Retinal pigment epithelial cell (primary cell): ENCODE data around the gene AFG3L2.
"Not testable (repeated sequence)": the region's sequence is repeated elsewhere in the genome, so short reads cannot be mapped to it uniquely, and the experiment has no call there.

Experiments used
- DNase-seq: peaks from one replicate; pipeline ENCODE4 v3.0.0-alpha.2; 2010; ENCODE audit warnings: low read depth
- H3K4me3 ChIP-seq: 2 replicates; pipeline ENCODE4 v1.5.1; 2011; ENCODE audit warnings: mild to moderate bottlenecking, low read length, control low read depth, moderate library complexity
- TF ChIP-seq, protein P1 (sequence below): conservative IDR thresholded peaks from 2 replicates; pipeline ENCODE4 v1.5.1; 2011; ENCODE audit warnings: low read depth, low read length, control low read depth, inconsistent platforms

The AFG3L2 gene

DNA sequence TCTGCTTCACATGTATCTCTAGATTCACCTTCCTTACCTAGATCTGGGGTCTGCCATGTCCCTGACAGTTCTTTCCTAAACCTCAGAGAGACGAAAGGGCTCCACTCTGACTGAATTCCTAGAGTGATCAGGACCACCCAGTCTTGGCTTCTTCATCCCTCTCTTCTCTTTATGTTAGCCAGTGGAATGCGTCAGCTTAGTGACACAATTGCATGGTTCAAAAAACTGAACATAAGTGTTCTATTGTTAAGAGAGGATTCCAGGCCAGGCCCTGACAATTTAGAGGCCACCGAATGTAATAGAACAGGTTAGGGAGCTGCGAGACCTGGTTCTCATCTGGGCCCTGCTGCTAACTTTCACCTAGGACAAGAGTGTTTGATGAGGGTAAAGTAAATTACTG lies 40.7 kb upstream of the AFG3L2 start:
- H3K4me3 ChIP-seq: no peak overlapping the region
- DNase-seq: no peak
- TF ChIP-seq, protein P1, sequence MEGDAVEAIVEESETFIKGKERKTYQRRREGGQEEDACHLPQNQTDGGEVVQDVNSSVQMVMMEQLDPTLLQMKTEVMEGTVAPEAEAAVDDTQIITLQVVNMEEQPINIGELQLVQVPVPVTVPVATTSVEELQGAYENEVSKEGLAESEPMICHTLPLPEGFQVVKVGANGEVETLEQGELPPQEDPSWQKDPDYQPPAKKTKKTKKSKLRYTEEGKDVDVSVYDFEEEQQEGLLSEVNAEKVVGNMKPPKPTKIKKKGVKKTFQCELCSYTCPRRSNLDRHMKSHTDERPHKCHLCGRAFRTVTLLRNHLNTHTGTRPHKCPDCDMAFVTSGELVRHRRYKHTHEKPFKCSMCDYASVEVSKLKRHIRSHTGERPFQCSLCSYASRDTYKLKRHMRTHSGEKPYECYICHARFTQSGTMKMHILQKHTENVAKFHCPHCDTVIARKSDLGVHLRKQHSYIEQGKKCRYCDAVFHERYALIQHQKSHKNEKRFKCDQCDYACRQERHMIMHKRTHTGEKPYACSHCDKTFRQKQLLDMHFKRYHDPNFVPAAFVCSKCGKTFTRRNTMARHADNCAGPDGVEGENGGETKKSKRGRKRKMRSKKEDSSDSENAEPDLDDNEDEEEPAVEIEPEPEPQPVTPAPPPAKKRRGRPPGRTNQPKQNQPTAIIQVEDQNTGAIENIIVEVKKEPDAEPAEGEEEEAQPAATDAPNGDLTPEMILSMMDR: no peak

DNA sequence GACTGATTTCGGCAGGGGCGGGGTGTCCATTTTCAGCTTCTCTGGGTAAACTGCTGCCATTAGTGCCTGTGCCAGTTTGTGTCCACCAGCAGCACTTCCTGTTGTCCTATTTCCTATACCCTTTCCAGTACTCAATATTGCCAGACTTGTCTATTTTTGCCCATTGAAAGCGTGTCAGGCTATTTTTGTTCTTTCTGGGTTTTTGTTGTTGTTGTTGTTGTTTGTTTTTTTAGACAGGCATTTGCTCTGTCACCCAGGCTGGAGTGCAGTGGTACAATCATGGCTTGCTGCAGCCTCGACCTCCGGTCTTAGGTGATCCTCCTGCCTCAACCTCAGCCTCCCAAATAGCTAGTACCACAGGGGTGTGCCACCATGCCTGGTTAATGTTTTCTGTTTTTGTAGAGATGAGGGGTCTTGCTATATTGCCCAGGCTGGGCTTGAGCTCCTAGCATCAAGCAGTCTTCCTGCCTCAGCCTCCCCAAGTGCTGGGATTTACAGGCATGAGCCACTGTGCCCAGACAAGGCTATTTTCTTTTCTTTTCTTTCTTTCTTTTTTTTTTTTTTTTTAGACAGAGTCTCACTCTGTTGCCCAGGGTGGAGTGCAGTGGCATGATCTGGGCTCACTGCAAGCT lies 39.2 kb upstream of the AFG3L2 start:
- DNase-seq: no peak
- TF ChIP-seq, protein P1: no peak
- no peak overlapping the region for H3K4me3 ChIP-seq

GRCh38 chr18:12411456-12411855 lies 34.4 kb upstream of the AFG3L2 start:
- DNase-seq: no peak
- no peak overlapping the region for H3K4me3 ChIP-seq
- TF ChIP-seq, protein P1: no peak

DNA sequence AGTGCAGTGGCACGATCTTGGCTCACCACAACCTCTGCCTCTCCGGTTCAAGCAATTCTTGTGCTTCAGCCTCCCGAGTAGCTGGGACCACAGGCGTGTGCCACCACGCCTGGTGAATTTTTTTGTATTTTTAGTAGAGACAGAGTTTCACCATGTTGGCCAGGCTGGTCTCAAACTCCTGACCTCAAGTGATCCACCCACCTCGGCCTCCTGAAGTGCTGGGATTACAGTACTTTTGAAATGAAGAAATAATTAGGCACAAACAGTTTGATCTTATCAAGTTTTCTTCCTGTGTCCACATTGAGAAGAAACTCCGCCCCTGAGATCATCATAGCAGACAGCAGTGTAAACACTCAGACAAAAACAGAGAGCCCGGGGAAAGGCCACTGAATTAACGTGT lies 33.7 kb upstream of the AFG3L2 start:
- not testable (repeated sequence) for DNase-seq, H3K4me3 ChIP-seq

DNA sequence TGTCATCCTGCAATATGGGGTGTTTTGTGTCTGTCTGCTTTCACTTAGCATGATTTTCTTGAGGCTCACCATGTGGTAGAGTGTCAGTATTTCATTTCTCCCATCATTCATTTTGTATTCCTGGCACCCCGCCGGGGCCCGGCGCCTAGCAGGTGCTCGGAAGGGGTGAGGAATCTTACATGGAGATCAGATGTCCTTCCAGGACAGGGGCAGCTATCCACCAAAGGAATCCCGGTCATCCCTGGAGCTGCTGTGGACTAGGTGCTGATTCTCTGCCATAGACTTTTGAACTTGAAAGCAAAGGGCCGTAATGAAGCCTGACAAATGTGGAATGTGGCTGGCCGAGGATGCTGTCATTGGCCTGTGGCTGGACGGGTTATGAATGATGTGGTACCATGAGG lies 33.1 kb upstream of the AFG3L2 start:
- TF ChIP-seq, protein P1: no peak
- H3K4me3 ChIP-seq: no peak overlapping the region
- DNase-seq: no peak

DNA sequence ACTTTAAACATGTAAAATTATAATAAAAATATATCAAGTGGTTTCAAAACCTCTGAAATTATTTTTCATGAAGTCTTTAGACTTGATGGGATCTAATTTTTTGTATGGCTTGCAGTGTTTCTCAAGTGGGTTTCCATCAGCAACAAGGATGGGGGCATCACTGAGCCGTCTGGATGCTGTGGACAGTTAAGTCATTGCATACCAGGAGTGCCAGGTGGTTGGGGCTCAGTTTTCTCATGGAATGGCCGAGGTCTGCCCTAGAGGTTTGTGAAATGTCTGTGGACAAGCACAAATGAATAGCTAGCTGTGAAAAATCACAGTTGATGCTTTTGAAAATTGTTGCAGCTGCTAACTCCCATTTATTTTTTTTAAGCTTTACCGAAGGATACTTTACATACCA lies 32.4 kb upstream of the AFG3L2 start:
- no peak for DNase-seq
- TF ChIP-seq, protein P1: no peak
- no peak overlapping the region for H3K4me3 ChIP-seq

GRCh38 chr18:12408247-12408869 lies 31.3 kb upstream of the AFG3L2 start:
- H3K4me3 ChIP-seq: peak overlapping the region; percentile 65
- TF ChIP-seq, protein P1: no peak
- no peak for DNase-seq
